Medulla oblongata (tissue), 1 donor: ENCODE data around the gene ARHGAP32.
"Not testable (repeated sequence)": the region's sequence is repeated elsewhere in the genome, so short reads cannot be mapped to it uniquely, and the experiment has no call there.

Experiments used
- DNase-seq: peaks from one replicate; pipeline ENCODE4 v3.0.0-alpha.2; 2015; ENCODE audit errors: extremely low spot score

Gene ARHGAP32

GRCh38 chr11:129034001-129034400, 158.1 kb downstream of the ARHGAP32 start:
- no peak for DNase-seq

GRCh38 chr11:129023968-129024676, 168.0 kb downstream of the ARHGAP32 start:
- DNase-seq: no peak

- no peak for DNase-seq
These were observed 170.8 kb downstream of the ARHGAP32 start for GRCh38 chr11:129021295-129021694.

GRCh38 chr11:129018991-129019390, 173.1 kb downstream of the ARHGAP32 start:
- DNase-seq: no peak

GRCh38 chr11:129018126-129018525, 174.0 kb downstream of the ARHGAP32 start:
- no peak for DNase-seq

- no peak for DNase-seq
These were observed 178.2 kb downstream of the ARHGAP32 start for GRCh38 chr11:129013737-129014475.

GRCh38 chr11:129012880-129013279, 179.2 kb downstream of the ARHGAP32 start:
- DNase-seq: no peak

- no peak for DNase-seq
These were observed 186.0 kb downstream of the ARHGAP32 start for GRCh38 chr11:129006161-129006560.

- DNase-seq: not testable (repeated sequence)
These were observed 193.0 kb downstream of the ARHGAP32 start for GRCh38 chr11:128999165-128999564.

- DNase-seq: no peak
These were observed 203.7 kb downstream of the ARHGAP32 start for GRCh38 chr11:128988242-128988970.

GRCh38 chr11:128985880-128986279, 206.2 kb downstream of the ARHGAP32 start:
- DNase-seq: no peak

GRCh38 chr11:128983023-128983422, 209.1 kb downstream of the ARHGAP32 start:
- DNase-seq: no peak

- no peak for DNase-seq
These were observed 210.9 kb downstream of the ARHGAP32 start for GRCh38 chr11:128981254-128981653.

- no peak for DNase-seq
These were observed 221.4 kb downstream of the ARHGAP32 start for GRCh38 chr11:128970598-128971190.

GRCh38 chr11:128968916-128969315, 223.2 kb downstream of the ARHGAP32 start:
- no peak for DNase-seq

- DNase-seq: no peak
These were observed 224.5 kb downstream of the ARHGAP32 start for GRCh38 chr11:128967578-128967977.

GRCh38 chr11:128965485-128965884, 226.6 kb downstream of the ARHGAP32 start:
- DNase-seq: peak; percentile 72

GRCh38 chr11:128964463-128964930, 227.6 kb downstream of the ARHGAP32 start:
- DNase-seq: no peak

GRCh38 chr11:128963744-128964325, 228.3 kb downstream of the ARHGAP32 start:
- DNase-seq: no peak

GRCh38 chr11:128962896-128963295, 229.2 kb downstream of the ARHGAP32 start:
- no peak for DNase-seq

- no peak for DNase-seq
These were observed 230.5 kb downstream of the ARHGAP32 start for GRCh38 chr11:128961645-128962044.

GRCh38 chr11:128957202-128957482, 235.0 kb downstream of the ARHGAP32 start:
- no peak for DNase-seq
